SJSA1 (cell line): ENCODE measurements around the gene ZNF124. TPM values are rescaled to one million over a fixed set of nuclear protein-coding genes. Genes with fewer than 3 reads are reported as not detected.

Source experiments
- DNase-seq, 2 experiments: peaks; one replicate each; pipeline ENCODE4 v3.0.0-alpha.2; 2015 to 2020; ENCODE audit warnings: low spot score in 2 of 2, low read depth in 1 of 2
- H3K27ac ChIP-seq: fragments of 250-450 bp; sonication (Bioruptor Pico); 2 replicates; pipeline ENCODE4 v1.5.1; 2020; ENCODE audit warnings: mild to moderate bottlenecking, moderate library complexity
- H3K27me3 ChIP-seq: fragments of 250-450 bp; sonication (Bioruptor Pico); replicated peaks from 2 replicates; pipeline ENCODE4 v1.5.1; 2020; ENCODE audit warnings: mild to moderate bottlenecking, moderate library complexity
- H3K36me3 ChIP-seq: fragments of 250-450 bp; sonication (Bioruptor Pico); 2 replicates; pipeline ENCODE4 v1.5.1; 2020; ENCODE audit warnings: mild to moderate bottlenecking
- H3K4me1 ChIP-seq: fragments of 250-450 bp; sonication (Bioruptor Pico); replicated peaks from 2 replicates; pipeline ENCODE4 v1.6.1; 2021; ENCODE audit warnings: mild to moderate bottlenecking
- H3K4me3 ChIP-seq: fragments of 250-450 bp; sonication (Bioruptor Pico); 2 replicates; pipeline ENCODE4 v1.5.1; 2020; ENCODE audit warnings: mild to moderate bottlenecking
- H3K9me3 ChIP-seq: fragments of 250-450 bp; sonication (Bioruptor Pico); replicated peaks from 2 replicates; pipeline ENCODE4 v1.5.1; 2020; ENCODE audit warnings: mild to moderate bottlenecking
- total RNA-seq: library from RNA; depleted of rRNA; stranded (reverse); fragments of >200 nt; shearing (Covaris generic); gene quantifications from 2 replicates; pipeline ENCODE4 v1.2.3, GENCODE V29; 2014; rRNA removed

ZNF124 gene
- total RNA-seq, 1 experiment from 2014 or later: 28.5 TPM

DNA sequence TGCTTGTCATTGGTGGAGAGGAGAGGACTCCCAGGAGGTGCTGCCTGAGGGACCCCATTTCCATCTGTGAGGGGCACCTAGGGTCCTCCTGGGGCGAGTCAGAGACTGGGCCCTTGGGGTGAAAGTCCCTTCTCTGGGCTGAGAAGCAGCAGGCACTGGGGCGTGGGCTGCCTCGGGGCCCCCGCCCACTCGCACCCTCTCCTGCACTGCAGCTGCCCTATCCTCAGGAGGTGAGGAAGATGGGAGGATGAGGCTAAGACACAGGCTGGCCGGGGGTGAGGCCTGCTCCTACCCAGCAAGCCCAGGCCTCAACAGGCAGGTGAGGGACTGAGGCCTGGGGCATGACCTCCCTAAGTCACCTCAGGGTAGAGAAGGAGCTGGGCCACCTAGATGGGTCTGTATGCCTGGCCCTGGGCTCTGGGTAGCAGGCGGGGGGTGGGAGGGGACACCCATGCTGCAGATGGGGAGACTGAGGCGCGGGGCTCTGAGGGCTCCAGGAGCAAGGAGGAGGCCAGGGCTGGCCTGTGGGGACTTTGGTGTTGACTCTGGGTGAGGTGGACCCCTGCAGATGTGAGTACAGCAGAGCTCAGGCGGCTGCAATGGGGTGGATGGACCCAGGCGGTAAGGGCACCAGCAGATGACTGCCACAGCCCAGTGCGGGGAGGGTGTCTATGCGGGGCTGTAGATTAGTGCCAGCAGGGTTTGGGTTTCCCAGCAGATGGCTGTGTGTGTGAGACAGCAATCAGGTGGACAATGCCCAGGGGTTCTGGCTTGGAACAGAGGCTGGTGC is 57.3 kb downstream of the ZNF124 start:
- no peaks in the 10 kb centered on the region for H3K27me3 ChIP-seq
- H3K9me3 ChIP-seq: peaks cover 8% of the 10 kb centered on the region; the same call in 1 of the 2 replicates

DNA sequence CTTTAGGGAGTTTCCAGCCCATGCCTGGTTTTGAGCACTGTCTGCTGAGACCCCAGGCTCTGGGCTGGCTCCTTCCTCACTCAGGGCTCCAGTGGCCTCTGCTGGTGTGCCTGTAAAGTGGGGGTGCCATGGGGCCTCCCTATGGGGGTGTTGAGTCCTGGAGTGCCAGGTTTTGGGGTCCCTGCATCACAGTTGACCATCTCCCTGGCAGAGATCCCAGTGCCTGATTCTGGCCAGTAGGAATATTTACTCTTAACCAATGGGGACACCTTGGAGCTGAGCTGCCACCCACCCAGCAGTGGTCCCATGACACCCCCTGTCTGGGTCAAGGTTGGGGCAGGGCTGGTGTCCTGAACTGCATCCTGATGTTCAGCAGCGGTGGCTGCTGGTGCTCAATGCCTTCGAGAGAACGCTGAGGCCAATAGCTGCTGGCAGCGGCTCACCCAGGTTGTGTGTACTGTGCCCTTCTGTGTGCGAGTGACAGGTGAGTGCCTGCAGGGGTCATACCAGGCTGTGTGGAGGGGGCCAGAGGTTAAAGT is 58.0 kb downstream of the ZNF124 start:
- H3K27ac ChIP-seq: no peak overlapping the region
- H3K27me3 ChIP-seq: no peaks in the 10 kb centered on the region
- DNase-seq: no peak
- peaks cover 8% of the 10 kb centered on the region; the same call in 1 of the 2 replicates for H3K9me3 ChIP-seq
- peaks cover 17% of the 10 kb centered on the region; the same call in 1 of the 2 replicates for H3K4me1 ChIP-seq
- no peaks in the 10 kb centered on the region for H3K36me3 ChIP-seq
- H3K4me3 ChIP-seq: no peak overlapping the region

More for the DNA sequence above, 57.3 kb downstream of the ZNF124 start:
- DNase-seq: no peak
- no peak overlapping the region for H3K4me3 ChIP-seq
- no peak overlapping the region for H3K27ac ChIP-seq
- no peaks in the 10 kb centered on the region for H3K36me3 ChIP-seq
- peaks cover 17% of the 10 kb centered on the region; the same call in 1 of the 2 replicates for H3K4me1 ChIP-seq

DNA sequence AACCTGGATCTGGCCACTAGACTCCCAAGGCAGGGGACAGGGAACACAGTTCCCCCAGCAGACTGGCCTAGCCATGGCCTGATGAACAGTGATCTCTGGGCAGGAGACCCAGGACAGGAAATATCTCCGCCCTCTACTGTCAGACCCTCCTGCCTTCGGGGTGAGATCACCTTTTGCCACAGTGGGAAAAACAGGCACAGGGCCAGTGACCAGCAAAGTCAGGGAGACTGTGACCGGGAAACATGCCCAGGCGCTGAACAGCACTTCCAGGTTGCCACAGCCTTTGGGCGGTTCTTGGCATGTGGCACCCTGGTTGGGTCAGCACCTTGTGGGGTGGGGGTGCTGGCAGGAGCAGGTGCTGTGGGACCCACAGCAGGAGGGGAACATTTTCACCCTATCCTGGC is 58.7 kb downstream of the ZNF124 start:
- Histone ChIP-seq H3K4me3 (no peak overlapping the region), H3K9me3 (peaks cover 8% of the 10 kb centered on the region; the same call in 1 of the 2 replicates), H3K27ac (no peak overlapping the region), H3K4me1 (peaks cover 17% of the 10 kb centered on the region; the same call in 1 of the 2 replicates), H3K36me3 (no peaks in the 10 kb centered on the region), H3K27me3 (no peaks in the 10 kb centered on the region)
- DNase-seq: no peak

DNA sequence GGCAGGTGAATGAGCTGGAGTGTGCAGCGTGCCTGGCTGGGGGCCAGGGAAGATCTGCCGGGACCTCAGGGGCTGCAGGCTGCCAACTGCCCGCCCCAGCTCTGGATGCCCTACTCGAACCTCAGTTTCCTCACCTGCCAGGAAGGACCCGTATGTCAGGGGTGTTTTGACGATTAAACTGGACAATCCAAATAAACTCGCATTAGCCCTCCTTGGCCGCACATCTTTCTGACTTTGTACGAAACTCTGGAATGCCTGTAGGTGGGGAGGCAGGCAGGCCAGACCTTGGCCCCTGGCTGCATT is 59.4 kb downstream of the ZNF124 start:
- H3K4me1 ChIP-seq: peaks cover 17% of the 10 kb centered on the region; the same call in 1 of the 2 replicates
- H3K36me3 ChIP-seq: no peaks in the 10 kb centered on the region
- DNase-seq: no peak
- peaks cover 8% of the 10 kb centered on the region; the same call in 1 of the 2 replicates for H3K9me3 ChIP-seq
- H3K27me3 ChIP-seq: no peaks in the 10 kb centered on the region
- H3K4me3 ChIP-seq: peak overlapping the region; percentile 74; the same call in 1 of the 2 replicates
- H3K27ac ChIP-seq: no peak overlapping the region

DNA sequence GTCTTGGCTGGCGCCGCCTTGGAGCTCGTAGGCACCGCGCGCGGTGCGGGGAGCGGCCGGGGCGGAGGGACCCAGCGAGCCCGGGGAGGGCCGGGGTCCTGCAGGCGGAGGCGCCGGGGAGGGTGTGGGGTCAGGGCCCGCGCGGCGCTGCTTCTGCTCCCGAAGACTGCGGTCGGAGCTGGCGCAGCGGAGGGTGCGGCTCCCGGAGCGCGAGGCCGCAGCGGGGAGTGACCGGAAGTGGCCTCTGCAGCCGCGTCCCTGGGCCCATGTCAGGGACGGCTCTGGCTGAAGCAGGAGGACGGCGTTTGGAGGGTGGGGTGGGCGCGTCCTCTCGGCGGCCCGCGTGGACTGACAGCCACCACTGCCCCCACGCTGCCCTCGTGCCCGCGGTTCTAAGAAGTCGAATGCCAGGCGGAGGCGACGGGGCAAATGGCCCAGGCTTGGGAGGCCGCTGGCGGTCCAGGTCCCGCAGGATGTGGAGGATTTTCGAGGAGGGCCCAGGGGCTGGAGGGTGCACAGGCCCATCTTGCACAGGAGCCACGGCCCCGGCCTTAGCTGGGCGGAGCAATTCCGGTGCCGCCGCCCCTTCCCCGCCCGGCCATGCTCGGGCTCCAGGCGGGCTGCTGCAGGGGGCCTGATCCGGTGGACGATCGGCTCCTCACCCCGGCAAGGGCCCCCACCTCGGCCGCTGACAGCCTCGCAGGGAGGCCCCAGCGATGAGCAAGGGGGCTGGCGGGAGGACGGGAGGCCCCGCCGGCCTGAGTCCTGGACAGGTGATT is 59.9 kb downstream of the ZNF124 start:
- Histone ChIP-seq H3K27ac (peak overlapping the region; percentile 14; the same call in 1 of the 2 replicates), H3K9me3 (peaks cover 8% of the 10 kb centered on the region; the same call in 1 of the 2 replicates), H3K27me3 (no peaks in the 10 kb centered on the region), H3K36me3 (no peaks in the 10 kb centered on the region), H3K4me1 (peaks cover 17% of the 10 kb centered on the region; the same call in 1 of the 2 replicates), H3K4me3 (peak overlapping the region; percentile 74)
- peak in 1 of 2 experiments; percentile 55 for DNase-seq

DNA sequence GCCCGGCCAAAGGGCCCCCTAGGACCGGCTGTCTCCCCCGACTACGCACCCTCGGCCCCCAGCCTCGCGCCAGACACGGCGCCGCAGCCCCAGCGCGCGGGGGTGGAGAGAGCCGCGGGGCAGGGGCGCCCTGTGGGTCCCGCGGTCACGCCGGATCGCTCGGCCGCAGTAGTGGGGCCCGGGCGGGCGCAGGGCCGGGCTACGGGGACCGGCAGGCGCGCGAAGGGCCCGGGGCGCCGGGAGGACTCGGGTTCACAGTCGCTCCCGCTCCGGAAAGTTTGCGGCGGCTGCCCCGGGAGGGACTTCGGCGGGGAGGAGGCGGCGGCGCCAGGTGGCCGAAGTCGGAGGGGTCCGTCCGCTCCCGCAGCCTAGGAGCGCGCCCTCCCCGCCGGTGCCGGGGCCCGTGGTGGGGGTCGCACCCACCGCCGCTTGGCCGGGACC is 60.5 kb downstream of the ZNF124 start:
- Histone ChIP-seq H3K36me3 (no peaks in the 10 kb centered on the region), H3K4me1 (peaks cover 17% of the 10 kb centered on the region; the same call in 1 of the 2 replicates), H3K27me3 (no peaks in the 10 kb centered on the region), H3K27ac (peak overlapping the region; percentile 14; the same call in 1 of the 2 replicates), H3K9me3 (peaks cover 8% of the 10 kb centered on the region; the same call in 1 of the 2 replicates), H3K4me3 (peak overlapping the region; percentile 74)
- DNase-seq: no peak

DNA sequence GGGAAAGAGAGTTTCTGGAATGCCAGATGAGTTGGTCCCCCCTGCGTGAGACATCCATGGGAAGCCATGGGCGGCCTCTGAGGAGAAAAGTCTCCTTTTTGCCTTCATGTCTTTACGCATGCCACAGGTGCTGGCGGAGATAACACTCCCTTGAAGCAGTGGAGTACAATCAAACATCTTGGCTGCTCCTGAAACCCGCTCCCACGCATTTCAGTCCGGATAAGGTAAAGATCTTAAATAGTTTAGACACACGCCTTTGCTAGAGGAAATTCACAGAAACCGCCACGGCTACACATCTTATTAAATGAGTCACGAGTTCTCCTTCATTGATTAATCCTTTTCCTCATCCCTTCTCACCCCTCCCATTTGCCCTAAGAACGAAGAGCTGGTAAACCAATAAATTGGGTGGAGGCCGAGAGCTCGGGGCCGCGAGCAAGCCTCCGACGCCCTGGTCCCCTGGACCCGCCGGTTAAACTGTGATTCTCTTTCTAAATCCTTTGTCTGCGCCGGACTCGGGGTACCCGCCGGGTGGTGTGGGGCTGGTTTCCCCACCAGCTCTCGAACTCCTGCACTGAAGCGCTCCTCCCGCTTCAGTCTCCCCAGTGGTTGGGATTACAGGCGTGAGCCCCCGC is 61.1 kb downstream of the ZNF124 start:
- Histone ChIP-seq H3K36me3 (no peaks in the 10 kb centered on the region), H3K9me3 (peaks cover 8% of the 10 kb centered on the region; the same call in 1 of the 2 replicates), H3K4me3 (peak overlapping the region; percentile 74), H3K27me3 (no peaks in the 10 kb centered on the region), H3K27ac (no peak overlapping the region), H3K4me1 (peaks cover 17% of the 10 kb centered on the region; the same call in 1 of the 2 replicates)
- no peak for DNase-seq

DNA sequence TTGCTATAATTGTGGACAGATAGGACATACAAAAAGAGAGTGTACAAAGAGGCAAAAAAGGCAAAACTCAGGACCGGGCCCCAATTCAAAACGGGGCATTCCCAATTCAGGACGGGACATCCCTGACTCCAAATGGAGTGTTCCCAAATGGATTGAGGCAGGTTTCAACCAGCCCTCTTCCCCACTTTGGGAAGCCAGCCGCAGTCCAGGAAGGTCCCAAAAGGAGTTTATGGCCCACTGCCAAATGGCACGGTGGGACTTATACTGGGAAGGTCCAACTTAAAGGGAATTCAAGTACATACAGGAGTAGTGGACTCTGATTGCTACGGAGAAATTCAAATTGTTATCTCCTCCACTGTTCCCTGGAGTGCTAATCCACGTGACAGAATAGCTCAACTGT is 64.1 kb downstream of the ZNF124 start:
- Histone ChIP-seq H3K9me3 (peaks cover 11% of the 10 kb centered on the region), H3K4me3 (no peak overlapping the region), H3K36me3 (peaks cover 12% of the 10 kb centered on the region), H3K27ac (no peak overlapping the region), H3K4me1 (peaks cover 21% of the 10 kb centered on the region), H3K27me3 (no peaks in the 10 kb centered on the region)
- DNase-seq: no peak

DNA sequence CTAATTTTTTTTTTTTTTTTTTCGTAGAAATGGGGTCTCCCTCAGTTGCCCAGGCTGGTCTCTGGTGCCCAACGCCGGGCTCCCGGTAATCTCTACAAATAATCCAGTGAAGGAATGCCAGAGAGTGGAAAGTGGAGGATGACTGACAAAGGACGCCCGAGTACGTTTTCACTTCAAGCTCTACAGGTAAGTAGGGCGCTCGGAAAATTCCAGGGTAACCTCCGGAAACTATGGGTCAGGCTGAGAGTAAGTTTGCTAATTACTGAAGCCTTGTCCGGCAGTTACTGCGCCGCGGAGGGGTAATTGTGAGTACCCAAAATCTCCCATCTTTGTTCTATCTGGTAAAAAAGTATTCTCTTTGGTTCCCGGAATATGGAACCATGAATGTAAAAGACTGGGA is 65.9 kb downstream of the ZNF124 start:
- DNase-seq: no peak
- H3K27ac ChIP-seq: no peak overlapping the region
- H3K4me1 ChIP-seq: peaks cover 7% of the 10 kb centered on the region
- H3K36me3 ChIP-seq: peaks cover 27% of the 10 kb centered on the region
- H3K4me3 ChIP-seq: no peak overlapping the region
- peaks cover 8% of the 10 kb centered on the region for H3K9me3 ChIP-seq
- no peaks in the 10 kb centered on the region for H3K27me3 ChIP-seq

Other genes starting within 250 kb of the ZNF124 start
- gene AHCTF1, start 240.1 kb downstream of the ZNF124 start, total RNA-seq: 31.3 and 37.5 TPM in 2 replicates
- 3.0 and 10.4 TPM in 2 replicates for gene ZNF695, start 164.0 kb downstream of the ZNF124 start, total RNA-seq
- gene ZNF670, start 93.2 kb downstream of the ZNF124 start, total RNA-seq: 3.1 and 5.2 TPM in 2 replicates
- gene ZNF669, start 67.7 kb downstream of the ZNF124 start, total RNA-seq: 18.6 and 32.6 TPM in 2 replicates
- gene VN1R5, start 84.1 kb upstream of the ZNF124 start, total RNA-seq: not detected in 2 replicates
- 23.8 and 44.0 TPM in 2 replicates for gene ZNF496, start 159.8 kb upstream of the ZNF124 start, total RNA-seq
- gene NLRP3, start 244.2 kb upstream of the ZNF124 start, total RNA-seq: 0.16 and 0.37 TPM in 2 replicates